ENCODE data around the gene INTS1.
A peak's percentile ranks its signal among the peaks of the same experiment; 100 is the strongest.
"Not testable (repeated sequence)": the region's sequence is repeated elsewhere in the genome, so short reads cannot be mapped to it uniquely, and the experiment has no call there.

The INTS1 gene

GRCh38 chr7:1459920-1460820 lies 44.0 kb downstream of the INTS1 start:
- no peak for DNase-seq

DNA sequence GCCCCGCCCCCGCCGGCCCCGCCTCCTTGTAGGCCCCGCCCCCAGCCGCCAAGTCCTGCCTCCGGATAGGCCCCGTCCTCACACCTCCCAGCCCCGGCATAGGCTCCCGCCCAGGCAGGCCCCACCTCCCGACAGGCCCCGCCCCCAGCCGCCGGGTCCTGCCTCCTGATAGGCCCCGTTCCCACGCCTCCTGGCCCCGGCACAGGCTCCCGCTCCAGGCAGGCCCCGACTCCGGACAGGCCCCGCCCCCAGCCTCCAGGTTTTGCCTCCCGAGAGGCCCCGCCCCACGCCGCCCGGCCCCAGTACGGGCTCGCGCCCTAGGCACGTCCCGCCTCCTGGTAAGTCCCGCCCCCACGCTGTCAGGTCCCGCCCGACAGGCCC lies 44.7 kb downstream of the INTS1 start:
- peak; percentile 84 to 91 for DNase-seq

DNA sequence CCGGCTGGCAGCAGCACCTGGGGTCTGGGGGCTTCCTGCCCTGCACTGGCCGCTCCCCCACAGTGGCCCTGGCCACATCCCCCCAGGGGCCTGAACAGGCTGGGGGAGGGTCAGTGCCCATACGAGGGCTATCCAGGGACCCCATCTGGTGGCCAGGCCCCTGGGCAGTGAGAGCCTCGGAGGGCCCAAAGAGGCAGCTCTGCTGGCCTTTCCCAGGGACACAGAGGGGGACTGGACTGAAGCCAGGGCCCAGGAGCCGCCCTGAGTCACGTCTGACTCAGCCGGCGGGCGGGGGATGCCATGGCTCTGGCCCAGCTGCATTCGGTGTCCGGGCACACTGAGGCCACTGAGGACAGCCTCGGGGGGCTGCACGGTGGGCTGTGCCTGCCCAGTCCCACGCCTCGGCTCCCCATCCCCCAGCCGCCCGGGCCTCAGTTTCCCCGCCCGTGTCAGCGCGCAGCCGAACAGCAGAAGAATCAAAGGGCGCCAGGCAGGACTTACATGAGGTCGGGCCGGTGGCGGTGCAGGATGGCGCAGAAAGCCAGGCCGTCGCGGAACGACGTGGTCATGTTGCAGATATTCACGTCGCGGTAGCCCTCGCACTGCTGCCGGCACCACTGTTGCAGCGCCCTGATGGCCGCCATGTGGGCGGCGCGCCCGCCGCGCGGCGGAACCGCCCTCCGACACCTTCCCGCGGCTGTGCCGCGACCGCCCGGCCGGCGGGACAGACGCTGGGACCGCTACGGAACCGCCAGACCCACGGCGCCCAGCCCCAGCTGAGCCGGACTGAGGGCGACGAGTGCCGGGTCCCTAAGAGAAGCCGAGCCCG lies 45.3 kb downstream of the INTS1 start, which contains the start of gene MICALL2:
MICALL2 (minus strand) TSS at position 788 of the 829 bp plus-strand sequence; CDS start at position 644, 144 bp downstream.
- peak in 1 of 2 experiments; percentile 5 for DNase-seq

- DNase-seq: no peak
These were observed 46.1 kb downstream of the INTS1 start for GRCh38 chr7:1457949-1458682.

DNA sequence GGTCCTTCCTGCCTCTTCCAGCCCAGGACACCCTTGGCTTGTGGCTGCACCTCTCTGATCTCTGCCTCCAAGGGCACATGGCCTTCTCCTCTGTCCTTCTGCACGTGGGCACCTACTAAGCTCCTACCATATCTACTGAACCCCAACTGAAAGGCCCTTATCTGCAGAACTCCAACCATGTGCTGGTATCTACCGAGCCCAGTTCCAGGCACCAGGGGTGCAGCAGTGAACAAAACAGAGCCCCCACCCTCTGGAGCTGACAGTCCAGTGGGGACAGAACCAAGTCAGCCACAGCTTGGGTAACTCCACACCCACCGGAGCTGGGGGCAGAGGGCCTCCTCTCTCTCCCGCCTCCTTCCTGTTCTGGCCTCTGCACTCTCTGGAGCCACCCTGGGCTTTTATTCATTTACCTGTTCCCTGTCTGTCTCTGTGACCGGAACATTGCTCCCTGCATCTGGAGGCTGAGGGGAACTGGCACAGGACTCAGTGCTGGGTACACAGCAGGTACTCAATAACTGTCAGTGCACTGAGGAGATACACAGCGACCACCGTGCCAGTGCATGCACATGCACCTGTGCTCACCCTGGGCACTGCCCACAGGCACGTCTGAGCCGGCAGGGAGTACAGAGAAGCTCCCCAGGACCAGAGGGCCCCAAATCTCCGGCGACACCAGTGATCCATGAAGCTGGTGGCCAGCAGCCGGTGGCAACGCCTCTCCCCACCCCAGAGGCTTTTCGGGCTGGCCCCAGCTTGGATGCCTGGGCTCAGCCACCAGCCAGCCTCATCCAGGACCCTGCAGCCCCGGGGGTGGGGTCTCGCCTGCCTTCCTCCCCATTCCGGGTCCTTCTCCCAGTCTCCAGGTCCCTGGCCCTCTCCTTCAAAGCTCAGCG lies 46.9 kb downstream of the INTS1 start:
- DNase-seq: no peak

GRCh38 chr7:1455955-1456354 lies 48.2 kb downstream of the INTS1 start:
- no peak for DNase-seq

- DNase-seq: no peak
These were observed 48.8 kb downstream of the INTS1 start for GRCh38 chr7:1455241-1455939.

DNA sequence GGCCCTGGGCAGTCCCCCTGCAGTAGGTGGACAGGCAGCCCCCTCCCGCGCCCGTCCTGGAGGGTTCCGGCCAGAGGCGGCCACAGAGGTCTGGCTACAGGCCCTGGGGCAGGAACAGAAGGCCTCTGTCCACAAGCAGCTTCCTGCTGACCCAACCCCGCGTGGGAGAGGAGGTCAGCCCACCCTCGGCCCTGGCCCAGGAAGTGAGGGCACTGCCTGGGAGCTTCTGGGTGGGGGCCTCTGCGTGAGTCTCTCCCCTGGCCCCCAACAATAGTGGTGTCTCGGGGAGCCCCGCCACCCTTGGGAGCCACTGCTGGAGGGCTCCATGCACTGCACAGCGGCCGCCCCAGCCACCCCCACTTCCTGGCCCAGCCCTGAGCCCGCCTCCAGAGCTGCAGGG lies 49.6 kb downstream of the INTS1 start:
- DNase-seq: no peak

DNA sequence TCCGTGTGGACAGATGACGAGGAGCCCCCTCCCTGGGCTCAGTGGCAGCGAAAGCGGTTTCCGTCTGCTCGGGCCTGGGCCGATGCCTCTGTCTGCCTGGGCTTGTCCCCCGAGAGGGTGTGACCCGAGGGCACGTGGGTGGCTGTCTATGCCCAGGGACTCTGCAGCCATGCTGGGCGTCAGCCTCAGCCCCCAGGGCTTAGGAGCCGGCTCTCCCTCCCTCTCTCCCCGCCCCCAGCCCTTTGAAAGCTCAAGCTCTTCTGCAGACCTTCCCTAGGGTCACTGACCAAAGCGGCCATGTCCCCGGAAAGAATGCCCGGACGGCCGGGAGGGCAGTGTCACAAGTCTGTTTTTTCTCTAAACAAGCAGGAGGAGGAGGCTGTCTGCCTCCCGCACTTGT lies 52.0 kb downstream of the INTS1 start:
- DNase-seq: no peak

- DNase-seq: no peak
These were observed 53.2 kb downstream of the INTS1 start for GRCh38 chr7:1450987-1451386.

DNA sequence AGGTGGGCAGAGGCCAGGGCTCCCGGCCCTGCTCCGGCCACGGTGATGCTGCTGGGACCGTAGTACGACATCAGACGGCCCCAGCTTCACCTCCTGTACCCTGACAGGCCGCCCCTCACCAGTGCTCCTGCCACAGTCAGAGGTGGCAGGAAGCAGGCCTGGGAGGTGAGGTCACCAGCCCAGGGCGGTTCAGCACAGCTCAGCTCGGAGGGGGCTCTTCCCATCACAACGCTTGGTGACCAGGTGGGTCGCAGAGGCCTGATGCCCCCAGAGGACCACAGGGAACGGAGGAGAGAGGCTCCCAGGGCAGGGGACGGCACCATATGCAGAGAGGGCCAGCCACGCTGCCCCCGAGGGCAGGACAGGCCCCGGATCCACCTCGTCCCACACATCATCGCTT lies 53.8 kb downstream of the INTS1 start:
- no peak for DNase-seq

- no peak for DNase-seq
These were observed 54.2 kb downstream of the INTS1 start for GRCh38 chr7:1449951-1450350.

GRCh38 chr7:1449501-1449900 lies 54.7 kb downstream of the INTS1 start:
- DNase-seq: no peak

DNA sequence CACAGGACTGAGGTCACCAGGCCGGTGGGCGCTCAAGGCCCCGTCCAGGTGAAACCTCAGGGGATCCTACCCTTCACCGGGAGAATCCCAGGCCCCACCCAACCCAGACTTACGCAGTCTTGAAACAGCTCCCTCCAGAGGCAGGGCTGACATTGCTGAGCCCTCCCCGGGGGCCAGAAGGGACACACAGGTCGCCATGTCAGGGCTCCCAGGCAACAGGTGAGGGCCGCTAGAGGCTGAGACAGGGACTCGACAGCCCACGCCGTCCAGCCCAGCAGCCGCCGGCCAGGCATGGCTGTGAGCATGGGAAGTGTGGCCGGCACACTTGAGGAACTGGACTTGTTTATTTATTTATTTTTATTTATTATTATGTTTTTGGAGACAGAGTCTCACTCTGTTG lies 55.2 kb downstream of the INTS1 start:
- DNase-seq: no peak

- no peak for DNase-seq
These were observed 56.5 kb downstream of the INTS1 start for GRCh38 chr7:1447551-1448244.

DNA sequence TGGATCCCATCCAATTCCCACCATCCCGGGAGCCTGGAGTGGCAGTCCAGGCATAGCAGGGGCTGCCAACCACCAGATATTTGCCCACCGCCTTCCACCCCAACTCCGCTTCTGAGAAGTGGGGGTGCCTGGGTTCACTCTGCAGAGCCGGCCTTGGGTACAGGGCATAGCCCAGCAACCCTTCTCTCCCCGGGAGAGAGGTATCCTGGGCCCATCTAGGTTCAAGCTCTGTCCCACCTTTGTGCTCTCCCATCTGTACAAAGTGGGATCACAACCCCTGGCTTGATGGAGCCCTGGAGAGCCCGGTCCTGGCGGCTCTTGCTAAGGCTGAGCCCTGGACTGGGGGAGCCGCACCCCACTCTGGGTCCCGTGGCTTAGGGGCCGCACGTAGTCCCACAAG lies 57.1 kb downstream of the INTS1 start:
- DNase-seq: no peak

GRCh38 chr7:1446620-1447032 lies 57.6 kb downstream of the INTS1 start:
- no peak for DNase-seq

DNA sequence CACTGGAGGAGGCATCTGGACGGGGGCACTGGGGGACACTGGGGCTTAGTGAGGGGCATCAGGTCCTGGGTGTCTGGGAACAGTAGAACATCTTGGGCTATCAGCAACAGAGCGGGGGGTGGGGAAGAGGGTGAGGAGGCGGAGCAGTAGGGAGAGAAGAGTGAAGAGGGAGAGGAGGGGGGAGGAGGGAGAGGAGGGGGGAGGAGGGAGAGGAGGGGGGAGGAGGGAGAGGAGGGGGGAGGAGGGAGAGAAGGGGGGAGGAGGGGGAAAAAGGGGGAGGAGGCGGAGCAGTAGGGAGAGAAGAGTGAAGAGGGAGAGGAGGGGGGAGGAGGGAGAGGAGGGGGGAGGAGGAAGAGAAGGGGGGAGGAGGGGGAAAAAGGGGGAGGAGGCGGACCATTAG lies 58.2 kb downstream of the INTS1 start:
- DNase-seq: not testable (repeated sequence)

GRCh38 chr7:1445341-1445740 lies 58.8 kb downstream of the INTS1 start:
- no peak for DNase-seq

GRCh38 chr7:1444925-1445322 lies 59.3 kb downstream of the INTS1 start:
- DNase-seq: no peak

All from AML-193 (cell line).